Medulla oblongata (tissue), 1 donor: Measurements from ENCODE around the gene SGO1.
"Not testable (repeated sequence)": the region's sequence is repeated elsewhere in the genome, so short reads cannot be mapped to it uniquely, and the experiment has no call there.

ENCODE experiments used
- DNase-seq: peaks from one replicate; pipeline ENCODE4 v3.0.0-alpha.2; 2015; ENCODE audit errors: extremely low spot score

The SGO1 gene

DNA sequence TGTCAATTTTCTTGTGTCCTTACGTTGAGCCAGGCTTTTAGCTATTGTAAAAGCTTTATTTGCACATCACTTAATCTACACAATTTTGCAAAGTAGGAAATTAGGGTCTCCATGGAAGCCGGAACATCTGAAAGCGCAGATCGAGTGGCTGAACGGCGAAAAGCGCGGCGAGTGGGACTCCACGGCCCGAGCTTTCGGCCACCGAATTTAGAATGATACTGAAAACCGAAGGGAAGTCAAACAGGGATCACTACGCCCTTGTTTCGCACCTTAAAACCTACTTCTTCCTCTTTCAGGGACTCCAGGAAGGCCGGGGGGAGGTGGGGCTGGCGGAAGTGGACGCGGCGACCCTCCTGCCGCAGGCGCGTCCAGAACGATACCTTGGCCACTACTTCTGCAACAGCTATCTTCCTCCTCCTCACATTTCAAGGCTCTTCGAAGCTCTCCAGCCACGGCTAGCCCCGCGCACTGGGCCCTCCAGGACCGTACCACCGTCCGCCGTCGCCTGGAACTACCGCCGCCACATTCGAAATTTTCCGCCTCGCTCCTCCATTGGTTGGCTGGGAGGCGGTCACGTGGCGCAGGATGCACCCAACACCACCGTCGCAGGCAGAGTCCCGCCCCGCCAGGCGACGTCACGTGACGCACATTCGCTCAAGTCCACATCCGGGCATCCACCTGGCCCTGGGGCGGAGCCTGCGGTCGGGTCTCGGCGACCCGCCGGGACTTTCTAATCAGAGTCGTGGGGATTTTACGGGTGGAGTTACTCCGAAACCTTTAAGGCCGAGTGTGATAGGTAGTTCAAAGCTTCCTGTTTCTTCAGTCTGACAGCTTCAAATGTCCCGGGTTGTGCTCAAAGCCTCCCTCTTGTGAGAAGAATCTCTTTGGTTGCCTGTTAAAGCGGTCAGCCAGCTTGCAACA lies at the start of gene SGO1:
SGO1 (minus strand) TSS at position 528 of the 921 bp plus-strand sequence. CDS start 2,179 bp downstream, outside the sequence.
- DNase-seq, result peak; percentile 99

DNA sequence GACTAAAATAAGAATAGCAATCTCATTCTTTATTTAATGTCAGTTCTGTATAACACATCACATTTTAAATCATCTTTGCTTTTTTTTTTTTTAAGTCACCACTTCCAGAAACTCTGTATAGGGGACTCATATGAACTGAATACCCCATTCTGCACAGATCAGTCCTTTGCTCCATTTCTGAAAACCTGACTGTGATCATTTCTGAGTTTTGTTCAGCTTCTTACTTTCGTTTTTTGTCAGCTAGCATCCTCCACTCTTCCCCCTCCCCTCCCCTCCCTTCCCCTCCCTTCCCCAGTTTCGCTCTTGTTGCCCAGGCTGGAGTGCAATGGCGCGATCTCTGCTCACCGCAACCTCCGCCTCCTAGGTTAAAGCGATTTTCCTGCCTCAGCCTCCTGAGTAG lies 49.8 kb upstream of the SGO1 start:
- no peak for DNase-seq

DNA sequence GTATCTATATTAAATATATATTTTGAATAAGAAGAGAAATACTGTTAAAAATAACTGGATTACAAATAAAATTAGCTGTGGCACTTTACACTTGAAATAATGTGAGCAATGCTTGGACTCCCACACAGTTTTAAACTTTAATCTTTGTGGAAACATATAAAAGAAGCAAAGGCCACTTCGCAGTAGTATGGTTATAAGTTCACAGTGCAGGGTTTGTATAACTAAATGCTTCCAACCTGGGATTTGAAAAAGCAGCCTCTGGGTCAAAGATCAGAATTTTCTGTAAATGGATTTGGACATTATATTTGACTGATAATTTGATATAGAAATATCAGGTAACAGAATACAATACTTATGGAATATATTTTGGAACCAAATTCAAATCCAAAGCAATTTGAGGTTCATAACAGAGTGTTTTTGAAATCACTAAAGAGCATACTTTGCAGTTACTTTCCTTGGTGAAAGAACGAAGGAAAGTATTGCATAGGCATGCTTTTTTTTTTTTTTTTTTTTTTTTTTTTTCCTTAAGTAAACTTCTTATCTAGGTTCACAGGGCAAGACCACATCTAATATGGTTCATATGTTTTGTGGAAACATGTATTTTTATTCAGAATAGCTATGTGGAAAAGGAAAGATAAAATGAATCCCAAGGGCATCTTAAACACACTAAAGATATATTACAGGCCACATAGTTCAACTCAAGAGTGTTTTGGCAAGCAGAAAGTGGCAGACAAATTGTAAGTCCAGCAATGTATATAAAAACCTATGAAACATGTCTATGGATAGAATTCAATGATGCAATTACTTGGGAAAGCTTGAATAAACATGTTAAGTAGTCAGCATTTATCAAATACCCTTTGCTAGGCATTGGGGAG lies 47.1 kb upstream of the SGO1 start:
- DNase-seq, result no peak

DNA sequence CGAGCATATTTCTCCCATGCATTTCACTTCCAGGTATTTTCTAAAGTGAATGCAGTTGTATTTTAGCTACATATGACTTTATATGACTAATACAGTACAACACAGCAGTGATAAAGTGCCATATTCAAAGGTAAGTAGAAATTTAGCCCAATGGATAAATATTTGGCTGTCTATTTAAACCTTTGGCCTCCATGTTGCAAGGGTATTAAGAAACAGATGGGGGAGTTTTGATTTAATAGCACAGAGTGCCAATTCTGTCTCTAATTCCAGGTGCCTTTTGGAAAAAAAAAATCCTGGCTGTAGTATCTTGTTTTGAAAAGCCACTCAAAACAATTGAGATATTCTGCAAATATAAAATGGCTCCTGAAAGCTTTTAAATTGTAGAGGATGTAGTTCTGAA lies 44.9 kb upstream of the SGO1 start:
- DNase-seq, result no peak

DNA sequence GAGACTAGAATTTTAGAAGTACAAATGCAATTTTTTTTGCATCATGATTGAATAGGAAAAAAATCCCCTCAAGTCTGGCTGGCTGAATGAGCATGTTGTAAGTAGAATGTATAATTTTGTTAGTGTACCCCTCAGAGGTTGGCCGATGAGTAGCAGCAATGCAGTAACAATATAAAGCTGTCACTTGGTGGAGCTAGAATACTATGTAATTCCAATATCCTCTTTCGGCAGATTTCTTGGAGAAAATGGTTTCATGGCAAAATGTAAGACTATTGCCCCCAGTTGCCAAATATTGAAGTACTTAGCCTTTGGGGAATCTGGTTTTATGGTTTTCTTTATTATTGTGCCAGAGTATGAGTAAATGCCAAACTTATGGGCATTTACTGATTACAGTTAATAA lies 39.8 kb upstream of the SGO1 start:
- peak; percentile 54 for DNase-seq

DNA sequence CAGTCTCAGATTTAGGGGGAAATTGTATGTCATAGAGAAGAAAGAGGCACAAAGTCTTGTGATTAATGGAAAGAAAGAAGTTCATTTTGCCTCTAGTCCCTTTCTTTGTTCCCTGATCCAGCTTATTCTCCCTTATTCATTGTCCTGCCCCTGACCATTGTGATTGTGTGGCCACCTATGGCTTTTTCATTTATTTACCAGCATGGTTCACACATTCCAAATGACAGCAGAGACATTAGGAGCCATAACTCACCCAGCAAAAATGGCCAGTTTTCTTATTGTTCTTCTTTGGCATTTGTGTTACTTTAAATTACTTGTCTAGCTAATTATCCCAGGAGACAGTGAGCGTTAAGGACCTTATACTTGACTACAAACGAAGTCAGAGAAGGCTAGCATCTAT lies 36.3 kb upstream of the SGO1 start:
- no peak for DNase-seq

DNA sequence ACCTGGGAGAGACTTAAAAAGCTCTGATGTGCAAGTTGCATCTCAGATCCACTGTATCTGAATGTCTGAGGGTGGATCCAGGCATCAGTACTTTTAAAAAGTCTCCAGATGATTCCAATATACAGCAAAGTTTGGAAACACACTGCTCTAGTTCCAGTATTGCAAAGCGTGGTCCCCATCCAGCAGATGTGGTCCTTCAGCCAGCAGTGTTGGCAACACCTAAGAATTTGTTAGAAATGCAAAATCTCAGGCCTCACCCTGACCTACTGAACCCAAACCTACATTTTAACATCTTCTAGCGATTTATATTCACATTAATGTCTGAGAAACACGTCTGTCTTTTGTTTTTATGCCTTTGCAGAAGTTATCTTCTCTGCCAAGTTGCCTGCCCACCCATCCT lies 32.2 kb upstream of the SGO1 start:
- DNase-seq, result no peak

DNA sequence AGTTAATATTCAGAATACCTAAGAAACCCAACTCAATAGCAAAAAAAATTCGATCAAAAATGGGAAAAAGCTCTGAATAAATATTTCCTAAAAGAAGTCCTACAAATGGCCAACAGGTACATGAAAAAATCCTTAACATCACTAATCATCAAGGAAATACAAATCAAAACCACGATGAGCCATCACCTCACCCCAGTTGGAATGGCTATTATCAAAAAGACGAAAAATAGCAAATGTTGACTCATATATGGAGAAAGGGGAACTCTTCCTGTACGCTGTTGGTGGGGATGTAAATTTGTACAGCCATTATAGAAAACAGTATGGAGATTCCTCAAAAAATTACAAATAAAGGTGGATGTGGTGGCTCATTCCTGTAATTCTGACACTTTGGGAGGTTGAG lies 29.6 kb upstream of the SGO1 start:
- no peak for DNase-seq

DNA sequence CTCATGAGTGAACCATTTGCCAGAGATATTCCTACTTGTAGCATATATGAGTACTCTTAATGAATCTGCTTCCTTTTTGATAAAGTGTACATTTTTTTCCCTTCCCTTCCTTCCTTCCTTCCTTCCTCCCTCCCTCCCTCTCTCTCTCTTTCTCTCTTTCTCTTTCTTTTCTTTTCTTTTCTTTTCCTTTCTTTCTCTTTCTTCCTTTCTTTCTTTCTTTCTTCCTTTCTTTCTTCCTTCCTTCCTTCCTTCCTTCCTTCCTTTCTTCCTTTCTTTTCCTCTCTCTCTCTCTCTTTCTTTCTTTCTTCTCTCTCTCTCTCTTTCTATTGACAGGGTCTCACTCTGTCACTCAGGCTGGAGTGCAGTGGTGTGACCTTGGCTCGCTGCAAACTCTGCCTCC lies 27.5 kb upstream of the SGO1 start:
- not testable (repeated sequence) for DNase-seq

DNA sequence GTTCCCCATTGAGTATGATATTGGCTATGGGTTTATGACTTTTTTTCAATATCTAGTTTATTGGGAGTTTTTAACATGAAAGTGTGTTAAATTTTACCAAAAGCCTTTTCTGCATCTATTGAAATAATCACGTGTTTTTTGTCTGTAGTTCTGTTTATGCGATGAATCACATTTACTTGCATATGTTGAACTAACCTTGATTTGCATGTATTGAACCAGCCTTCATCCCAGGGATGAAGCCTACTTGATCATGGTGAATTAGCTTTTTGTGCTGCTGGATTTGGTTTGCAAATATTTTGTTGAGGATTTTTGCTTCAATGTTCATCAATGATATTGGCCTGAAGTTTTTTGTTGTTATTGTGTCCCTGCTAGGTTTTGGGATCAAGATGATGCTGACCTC lies 21.9 kb upstream of the SGO1 start:
- not testable (repeated sequence) for DNase-seq

DNA sequence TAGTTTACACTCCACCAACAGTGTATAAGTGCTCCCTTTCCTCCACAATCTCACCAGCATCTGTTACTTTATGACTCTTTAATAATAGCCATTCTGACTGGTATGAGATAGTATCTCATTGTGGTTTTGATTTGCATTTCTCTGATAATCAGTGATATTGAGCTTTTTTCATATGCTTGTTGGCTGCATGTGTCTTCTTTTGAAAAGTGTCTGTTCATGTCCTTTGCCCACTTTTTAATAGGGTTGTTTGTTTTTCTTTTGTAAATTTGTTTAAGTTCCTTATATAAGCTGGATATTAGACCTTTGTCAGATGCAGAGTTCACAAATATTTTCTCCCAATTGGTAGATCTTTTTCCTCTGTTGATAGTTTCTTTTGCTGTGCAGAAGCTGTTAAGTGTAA lies 19.9 kb upstream of the SGO1 start:
- DNase-seq, result not testable (repeated sequence)

DNA sequence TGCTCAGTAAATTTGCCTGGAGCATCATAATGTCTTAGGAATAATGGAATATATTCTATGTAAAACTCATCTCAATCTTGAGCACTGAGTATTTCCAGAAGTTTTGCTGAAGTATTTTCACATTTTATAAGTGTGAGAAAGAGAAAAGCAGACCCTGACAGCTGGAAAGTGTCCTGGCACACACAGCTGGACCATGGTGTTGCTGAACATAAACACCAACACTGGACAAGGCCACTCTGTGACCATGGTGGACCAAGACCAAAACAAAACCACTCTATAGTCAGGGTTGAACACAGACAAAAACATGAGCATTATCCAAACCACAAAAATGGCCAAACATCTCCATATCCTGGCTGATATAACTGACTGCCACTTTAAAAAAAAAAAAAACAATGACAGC lies 15.1 kb upstream of the SGO1 start:
- DNase-seq, result no peak

DNA sequence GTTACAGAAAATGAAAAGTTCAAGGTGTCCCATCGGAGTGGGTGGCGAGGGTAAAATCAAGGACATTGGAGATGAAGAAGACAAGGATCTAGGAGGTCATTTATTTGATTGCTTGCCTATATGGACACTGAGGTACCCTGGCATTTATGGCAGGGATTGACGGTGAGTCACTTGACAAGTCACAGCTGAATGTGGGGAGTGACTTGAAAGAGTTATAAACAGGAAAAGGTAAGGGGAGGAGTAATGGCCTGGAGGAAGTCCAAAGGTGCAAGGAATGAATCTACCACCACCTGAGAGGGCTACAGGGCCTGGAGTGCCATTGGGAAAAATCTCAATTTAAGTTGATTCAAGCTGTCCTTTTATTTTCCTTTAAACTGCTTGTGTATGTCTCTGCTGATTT lies 11.8 kb upstream of the SGO1 start:
- DNase-seq, result no peak

DNA sequence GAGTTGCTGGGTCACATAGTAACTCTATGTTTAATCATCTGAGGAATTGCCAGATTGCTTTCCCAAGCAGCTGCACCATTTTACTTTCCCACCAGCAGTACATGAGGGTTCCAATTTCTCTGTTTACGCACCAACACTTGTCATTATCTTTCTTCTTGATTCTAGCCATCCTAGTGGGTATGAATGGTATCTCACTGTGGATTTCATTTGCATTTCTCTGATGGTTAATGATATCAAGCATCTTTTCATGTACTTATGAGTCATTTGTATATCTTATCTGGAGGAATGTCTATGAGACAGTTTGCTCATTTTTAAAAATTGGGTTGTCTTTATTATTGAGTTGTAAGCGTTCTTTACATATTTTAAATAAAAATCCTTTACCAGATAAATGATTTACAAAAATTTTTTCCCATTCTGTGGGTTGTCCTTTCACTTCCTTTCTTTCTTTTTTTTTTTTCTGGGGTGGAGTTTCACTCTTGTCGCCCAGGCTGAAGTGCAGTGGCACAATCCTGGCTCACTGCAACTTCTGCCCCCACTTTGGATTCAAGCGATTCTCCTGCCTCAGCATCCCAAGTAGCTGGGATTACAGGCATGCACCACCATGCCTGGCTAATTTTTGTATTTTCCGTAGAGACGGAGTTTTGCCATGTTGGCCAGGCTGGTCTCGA lies 8.9 kb upstream of the SGO1 start:
- no peak for DNase-seq

DNA sequence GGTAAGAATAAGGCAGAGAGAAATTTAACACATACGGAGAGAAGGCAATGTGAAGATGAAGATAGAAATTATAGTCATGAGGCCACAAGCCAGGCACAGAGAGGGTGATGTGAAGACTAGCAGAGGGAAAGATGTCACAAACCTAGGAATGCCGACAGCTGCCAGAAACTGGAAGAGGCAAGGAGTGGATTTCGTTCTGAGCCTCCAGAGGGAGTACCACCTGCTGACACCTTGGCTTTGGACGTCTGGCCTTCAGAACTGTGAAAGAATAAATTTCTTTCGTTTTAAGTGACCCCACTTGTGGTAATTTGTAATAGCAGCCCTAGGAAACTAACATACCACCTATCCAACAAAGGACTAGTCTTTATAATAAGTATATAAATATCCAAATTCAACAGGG lies 5.0 kb upstream of the SGO1 start:
- no peak for DNase-seq

DNA sequence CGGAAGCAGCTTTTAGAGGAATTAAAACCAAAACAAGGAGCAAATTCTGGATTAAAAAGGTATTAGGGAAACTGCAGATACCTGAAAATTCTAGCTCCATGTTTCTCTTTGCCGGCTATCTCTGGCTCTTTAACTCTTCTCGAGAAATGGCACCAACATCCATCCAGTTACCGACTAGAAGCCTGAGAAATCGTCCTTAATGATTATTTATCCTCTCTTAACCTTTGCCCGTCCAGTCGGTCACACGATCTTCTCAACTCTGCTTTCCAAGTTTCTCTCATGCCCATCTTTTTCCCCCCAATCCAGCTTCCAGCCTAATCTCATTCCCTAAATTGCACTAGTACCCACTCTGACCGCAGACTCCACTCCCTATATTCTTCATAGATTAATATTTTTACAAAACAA lies 596 bp upstream of the SGO1 start:
- no peak for DNase-seq

DNA sequence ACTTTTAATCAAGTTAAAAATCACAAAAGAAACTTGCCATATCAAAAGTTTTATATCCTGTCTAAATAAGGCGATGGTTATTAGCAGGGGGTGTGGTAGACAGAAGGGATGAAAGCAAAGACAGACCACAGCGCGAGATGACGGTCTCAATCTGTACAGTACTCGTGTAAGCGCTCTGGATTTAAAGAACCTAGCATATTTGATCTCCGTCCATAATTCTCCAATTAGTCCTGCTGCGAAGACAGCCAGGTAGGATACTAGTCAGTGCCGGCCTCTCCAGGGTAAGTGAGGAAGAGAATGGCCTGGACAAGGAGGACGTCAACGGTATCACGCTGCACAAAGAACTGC lies 701 bp downstream of the SGO1 start:
- peak; percentile 3 for DNase-seq

DNA sequence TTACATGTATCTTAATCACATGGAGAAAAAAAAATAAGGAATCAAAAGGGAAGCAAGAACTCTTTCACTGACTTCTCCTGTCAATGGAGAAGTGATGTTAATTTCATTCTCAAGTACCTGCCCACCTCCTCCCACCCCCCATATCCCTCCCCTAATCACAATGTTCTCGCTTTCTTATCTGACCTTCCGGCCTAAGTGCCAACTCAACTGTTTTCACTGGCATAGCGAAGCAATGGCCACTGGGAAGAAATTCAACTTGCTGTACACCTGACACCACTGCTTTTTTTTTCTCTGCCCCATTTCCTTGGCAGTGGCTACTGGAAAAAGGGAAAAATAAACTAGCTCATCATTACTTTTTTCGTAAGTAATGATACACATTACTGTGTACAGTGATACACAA lies 3.8 kb downstream of the SGO1 start:
- no peak for DNase-seq

DNA sequence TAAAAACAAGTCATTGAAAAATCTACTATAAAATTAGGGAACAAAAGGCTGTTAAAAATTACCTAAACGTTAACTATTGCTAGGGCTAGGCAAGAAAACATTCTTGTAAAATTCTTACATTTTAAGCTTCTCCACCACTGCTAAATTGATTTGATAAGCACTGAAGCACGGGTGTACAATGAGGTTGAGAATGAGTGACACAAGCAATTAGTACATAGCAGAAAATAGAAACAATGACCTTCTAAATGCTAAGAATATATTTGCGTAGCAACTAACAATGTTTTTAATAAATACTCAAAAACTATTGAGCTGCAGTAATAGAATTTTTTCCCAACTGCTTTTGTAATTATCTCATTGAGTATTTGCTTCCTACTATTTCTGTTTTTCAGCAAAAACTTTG lies 4.7 kb downstream of the SGO1 start:
- no peak for DNase-seq

DNA sequence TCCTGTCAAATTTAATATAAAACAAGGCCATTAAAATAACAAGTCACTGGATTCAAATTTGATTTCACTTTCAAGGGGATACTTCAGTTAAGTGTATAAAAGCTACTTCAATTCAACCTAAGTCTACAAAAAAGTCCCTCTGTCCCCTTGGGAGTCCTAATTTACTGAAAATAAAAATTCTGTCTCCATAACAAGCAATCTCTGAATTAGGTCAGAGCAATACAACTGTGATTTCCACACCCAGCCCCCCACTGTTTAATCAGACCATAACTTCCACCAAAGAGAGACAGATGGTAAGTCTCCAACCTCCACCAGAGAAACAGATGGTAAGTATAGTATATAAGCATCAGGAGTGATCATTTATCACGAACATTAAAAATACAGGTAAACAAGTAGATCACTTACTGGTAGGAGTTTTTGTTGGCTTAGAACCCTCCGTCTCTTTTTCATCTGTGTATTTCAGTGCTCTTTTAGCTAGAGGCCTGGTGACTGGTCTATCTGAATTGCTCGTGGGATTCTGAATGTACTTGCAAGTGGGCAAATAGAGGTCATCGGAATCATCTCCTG lies 12.1 kb downstream of the SGO1 start:
- no peak for DNase-seq

DNA sequence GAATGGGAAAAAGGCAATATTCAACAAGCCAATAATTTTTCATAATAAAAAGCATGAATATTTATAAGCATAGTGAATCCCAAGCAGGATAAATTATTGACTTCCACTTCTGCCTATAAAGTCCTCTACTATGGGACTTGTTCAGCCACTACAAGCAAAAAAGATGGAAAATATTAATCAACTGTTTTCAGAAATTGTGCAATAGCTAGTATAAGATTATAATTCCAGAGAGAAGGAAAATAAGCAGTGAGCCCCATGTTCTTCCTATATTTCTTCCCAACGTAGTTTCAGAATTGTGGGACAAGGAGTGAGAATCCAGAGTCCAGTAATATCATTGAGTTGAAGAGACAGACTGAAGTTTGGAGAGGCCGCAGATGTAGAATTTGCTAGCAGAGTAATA lies 24.3 kb downstream of the SGO1 start:
- no peak for DNase-seq

DNA sequence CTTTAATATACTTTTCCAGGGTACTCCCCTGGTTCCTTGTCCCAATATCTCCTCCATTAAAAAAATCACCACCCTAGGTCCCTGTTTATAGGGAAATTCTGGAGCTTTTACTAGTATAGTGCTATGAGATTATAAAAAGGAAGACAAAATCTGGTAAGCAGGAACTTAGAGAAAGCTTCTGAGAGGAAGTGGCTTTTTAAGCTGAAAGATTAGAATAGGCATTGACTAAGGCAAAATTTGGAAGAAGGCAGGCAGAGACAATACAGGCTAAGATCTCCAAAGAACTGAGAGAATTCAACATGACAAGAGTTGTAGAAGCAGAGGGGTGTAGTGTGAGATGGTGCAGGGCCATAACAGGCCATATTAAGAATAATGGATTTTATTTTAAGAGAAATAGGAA lies 25.8 kb downstream of the SGO1 start:
- no peak for DNase-seq
